GM18867 (cell line): Measurements from ENCODE around the gene CLDN34.

Experiments
- ATAC-seq: cut with Tn5 transposase; IDR thresholded peaks from one replicate; pipeline ENCODE4 v1.9.1; 2021; ENCODE audit warnings: mild to moderate bottlenecking, moderate library complexity; ENCODE audit not compliant: unreplicated experiment

The CLDN34 gene

GRCh38 chrX:10015723-10016518, 48.8 kb downstream of the CLDN34 start:
- ATAC-seq: no peak

GRCh38 chrX:10016519-10017132, 49.5 kb downstream of the CLDN34 start:
- ATAC-seq: no peak

- no peak for ATAC-seq
Measured at GRCh38 chrX:10017872-10018271, 50.7 kb downstream of the CLDN34 start.
